GM13976 (cell line): Measurements from ENCODE around the gene AFAP1L2.

Experiments used
- DNase-seq: peaks from one replicate; pipeline ENCODE4 v3.0.0; 2012; ENCODE audit warnings: low spot score
- CTCF ChIP-seq: IDR thresholded peaks from 2 replicates; pipeline ENCODE4 v1.5.1; 2012; ENCODE audit warnings: borderline replicate concordance, mild to moderate bottlenecking; ENCODE audit not compliant: insufficient read depth; ENCODE audit errors: extremely low read depth, missing control alignments, control extremely low read depth
- in situ Hi-C: fragments of 300-500 bp; cut with MboI; formaldehyde crosslinking; loops from one replicate; pipeline ENCODE4 v1.12.0; 2022; ENCODE audit warnings: low sequenced_read_pairs, mixed read lengths, inconsistent platforms; ENCODE audit not compliant: unreplicated experiment

AFAP1L2 gene

GRCh38 chr10:114408968-114409444 is 4.7 kb upstream of the AFAP1L2 start:
- no peak for DNase-seq
- in situ Hi-C loops = no loop called here
- no peak for TF ChIP-seq CTCF

- DNase-seq = no peak
- in situ Hi-C loops = no loop called here
- no peak for TF ChIP-seq CTCF
Observed at GRCh38 chr10:114408112-114408967, 4.0 kb upstream of the AFAP1L2 start.

- TF ChIP-seq CTCF = no peak
- DNase-seq = no peak
- in situ Hi-C loops = no loop called here
Observed at GRCh38 chr10:114406455-114406854, 2.2 kb upstream of the AFAP1L2 start.

GRCh38 chr10:114405011-114405350 is 679 bp upstream of the AFAP1L2 start:
- in situ Hi-C loops = no loop called here
- TF ChIP-seq CTCF = no peak
- DNase-seq = no peak

GRCh38 chr10:114403541-114404161 is 651 bp downstream of the AFAP1L2 start:
- in situ Hi-C loops = no loop called here
- DNase-seq = peak; percentile 69
- peak; percentile 37 for TF ChIP-seq CTCF

- in situ Hi-C loops = no loop called here
- TF ChIP-seq CTCF = no peak
- DNase-seq = no peak
Observed at GRCh38 chr10:114402871-114403540, 1.3 kb downstream of the AFAP1L2 start.
